Fibroblast of lung (primary cell): Measurements from ENCODE around the gene CSGALNACT2. TPM values are rescaled to one million over a fixed set of nuclear protein-coding genes. Genes with fewer than 3 reads are reported as not detected.

ENCODE experiments used
- DNase-seq, 2 donors: peaks; one replicate each; pipeline versions ENCODE4 v3.0.0 to v3.0.0-alpha.2; 2010; ENCODE audit warnings: low read depth in 2 of 2
- H2AFZ ChIP-seq: 2 replicates; pipeline ENCODE4 v1.5.1; 2012; ENCODE audit warnings: low read length, control low read depth, inconsistent platforms
- H3K27ac ChIP-seq: 2 replicates; pipeline ENCODE4 v1.5.1; 2011; ENCODE audit warnings: low read length, control low read depth; ENCODE audit not compliant: insufficient read depth
- H3K27me3 ChIP-seq: 2 replicates; pipeline ENCODE4 v1.5.1; 2011; ENCODE audit warnings: mild to moderate bottlenecking, low read length; ENCODE audit not compliant: control insufficient read depth, insufficient read depth
- H3K36me3 ChIP-seq: 2 replicates; pipeline ENCODE4 v1.5.1; 2011; ENCODE audit warnings: low read length; ENCODE audit not compliant: control insufficient read depth, insufficient read depth
- H3K4me1 ChIP-seq: 2 replicates; pipeline ENCODE4 v1.5.1; 2011; ENCODE audit warnings: low read length; ENCODE audit not compliant: control insufficient read depth, insufficient read depth; ENCODE audit errors: extremely low read depth
- H3K4me2 ChIP-seq: 2 replicates; pipeline ENCODE4 v1.5.1; 2011; ENCODE audit warnings: low read length, control low read depth; ENCODE audit not compliant: insufficient read depth; ENCODE audit errors: extremely low read depth
- H3K4me3 ChIP-seq, 4 experiments: fragments of 200-600 bp in 1 of 4; sonication (generic) in 1 of 4; replicated peaks in 1 of 4; 2 replicates each; pipeline ENCODE4 v1.5.1; 2011 to 2016; ENCODE audit warnings: low read length in 4 of 4, low read depth in 3 of 4, mild to moderate bottlenecking in 3 of 4, control low read depth in 2 of 4, inconsistent platforms in 1 of 4, mixed read lengths in 1 of 4; ENCODE audit not compliant: insufficient read depth in 1 of 4; ENCODE audit errors: control extremely low read depth in 1 of 4
- H3K79me2 ChIP-seq: 2 replicates; pipeline ENCODE4 v1.5.1; 2012; ENCODE audit warnings: mild to moderate bottlenecking, low read length, inconsistent platforms; ENCODE audit not compliant: control insufficient read depth, insufficient read depth
- H3K9ac ChIP-seq: 2 replicates; pipeline ENCODE4 v1.5.1; 2011; ENCODE audit warnings: mild to moderate bottlenecking, low read length, control low read depth; ENCODE audit not compliant: insufficient read depth
- H3K9me3 ChIP-seq: 2 replicates; pipeline ENCODE4 v1.5.1; 2012; ENCODE audit warnings: low read depth, low read length; ENCODE audit not compliant: control insufficient read depth, insufficient read depth
- H4K20me1 ChIP-seq: 2 replicates; pipeline ENCODE4 v1.5.1; 2011; ENCODE audit warnings: low read length; ENCODE audit not compliant: control insufficient read depth, insufficient read depth; ENCODE audit errors: extremely low read depth
- CTCF ChIP-seq, 2 donors: IDR thresholded peaks in 1 of 2; conservative IDR thresholded peaks in 1 of 2; 1 replicate in 1 of 2; 2 replicates in 1 of 2; pipeline ENCODE4 v1.5.1; 2011 to 2012; ENCODE audit warnings: low read length in 2 of 2, control low read depth in 1 of 2, inconsistent platforms in 1 of 2, low read depth in 1 of 2, mild to moderate bottlenecking in 1 of 2
- EZH2 ChIP-seq: IDR thresholded peaks from 2 replicates; pipeline ENCODE4 v1.5.1; 2012; ENCODE audit warnings: low read length, control low read depth, mild to moderate bottlenecking; ENCODE audit errors: missing control alignments
- polyA plus RNA-seq, 2 donors: library from polyadenylated mRNA; depleted of rRNA in 1 of 2; stranded (reverse) in 1 of 2; unstranded in 1 of 2; fragments of >200 nt; gene quantifications; 2 replicates each; pipeline ENCODE4 v1.2.1, GENCODE V29; 2011 to 2012; ENCODE audit warnings: missing spikeins in 1 of 2
- total RNA-seq: library from RNA; depleted of rRNA; stranded (reverse); fragments of >200 nt; gene quantifications from 2 replicates; pipeline ENCODE4 v1.2.1, GENCODE V29; 2014

Gene CSGALNACT2
- total and polyA plus RNA-seq, 2 donors (not counting 1 experiment from before 2014, with no cell fraction given), result 38.6 to 46.9 TPM

GRCh38 chr10:43111921-43112607 is 26.2 kb upstream of the CSGALNACT2 start:
- no peaks in the 10 kb centered on the region for H3K9me3 ChIP-seq
- H3K4me2 ChIP-seq, result no peak overlapping the region
- H3K79me2 ChIP-seq, result no peaks in the 10 kb centered on the region
- H2AFZ ChIP-seq, result no peak overlapping the region
- H4K20me1 ChIP-seq, result no peaks in the 10 kb centered on the region
- H3K4me3 ChIP-seq, result no peak overlapping the region
- H3K4me1 ChIP-seq, result no peaks in the 10 kb centered on the region
- H3K27ac ChIP-seq, result no peak overlapping the region
- no peaks in the 10 kb centered on the region for H3K36me3 ChIP-seq
- no peak for TF ChIP-seq EZH2
- no peak for TF ChIP-seq CTCF (conservative IDR thresholded peaks at IDR 0.05 in 1 of 2, IDR thresholded peaks at IDR 0.05 in 1 of 2; ENCODE audit: low read depth in 1 of 2, low read length in 2 of 2)
- DNase-seq, result no peak
- no peaks in the 10 kb centered on the region for H3K27me3 ChIP-seq
- H3K9ac ChIP-seq, result no peak overlapping the region

GRCh38 chr10:43112608-43112961 is 25.7 kb upstream of the CSGALNACT2 start:
- H2AFZ ChIP-seq, result no peak overlapping the region
- H3K9ac ChIP-seq, result no peak overlapping the region
- H3K79me2 ChIP-seq, result no peaks in the 10 kb centered on the region
- H3K36me3 ChIP-seq, result no peaks in the 10 kb centered on the region
- TF ChIP-seq CTCF (conservative IDR thresholded peaks at IDR 0.05 in 1 of 2, IDR thresholded peaks at IDR 0.05 in 1 of 2; ENCODE audit: low read depth in 1 of 2, low read length in 2 of 2) (no peak), EZH2 (no peak)
- no peaks in the 10 kb centered on the region for H3K27me3 ChIP-seq
- no peaks in the 10 kb centered on the region for H4K20me1 ChIP-seq
- no peak overlapping the region for H3K27ac ChIP-seq
- H3K4me1 ChIP-seq, result no peaks in the 10 kb centered on the region
- H3K9me3 ChIP-seq, result no peaks in the 10 kb centered on the region
- no peak for DNase-seq
- no peak overlapping the region for H3K4me2 ChIP-seq
- H3K4me3 ChIP-seq, result no peak overlapping the region

GRCh38 chr10:43113201-43114087 is 24.8 kb upstream of the CSGALNACT2 start:
- H2AFZ ChIP-seq, result no peak overlapping the region
- no peaks in the 10 kb centered on the region for H3K36me3 ChIP-seq
- H3K4me2 ChIP-seq, result no peak overlapping the region
- H3K27me3 ChIP-seq, result no peaks in the 10 kb centered on the region
- H3K79me2 ChIP-seq, result no peaks in the 10 kb centered on the region
- no peaks in the 10 kb centered on the region for H3K4me1 ChIP-seq
- no peak overlapping the region for H3K9ac ChIP-seq
- H3K27ac ChIP-seq, result no peak overlapping the region
- no peak for DNase-seq
- H3K9me3 ChIP-seq, result no peaks in the 10 kb centered on the region
- no peaks in the 10 kb centered on the region for H4K20me1 ChIP-seq
- TF ChIP-seq EZH2 (no peak), CTCF (conservative IDR thresholded peaks at IDR 0.05 in 1 of 2, IDR thresholded peaks at IDR 0.05 in 1 of 2; ENCODE audit: low read depth in 1 of 2, low read length in 2 of 2) (no peak)
- H3K4me3 ChIP-seq, result no peak overlapping the region
